PC-9 (cell line): ENCODE results near the gene GABRG3.

Source experiments
- EZH2 ChIP-seq: fragments of 200-600 bp; sonication (generic); IDR thresholded peaks from 2 replicates; pipeline ENCODE4 v1.8.0; 2017; ENCODE audit warnings: antibody characterized with exemption, low read depth
- TF ChIP-seq, protein P1 (sequence below): fragments of 200-600 bp; sonication (generic); conservative IDR thresholded peaks from 2 replicates; pipeline ENCODE4 v1.6.1; 2017; ENCODE audit warnings: mixed run types, antibody characterized with exemption, mild to moderate bottlenecking, moderate library complexity

- no peak for TF ChIP-seq EZH2
- TF ChIP-seq, protein P1, sequence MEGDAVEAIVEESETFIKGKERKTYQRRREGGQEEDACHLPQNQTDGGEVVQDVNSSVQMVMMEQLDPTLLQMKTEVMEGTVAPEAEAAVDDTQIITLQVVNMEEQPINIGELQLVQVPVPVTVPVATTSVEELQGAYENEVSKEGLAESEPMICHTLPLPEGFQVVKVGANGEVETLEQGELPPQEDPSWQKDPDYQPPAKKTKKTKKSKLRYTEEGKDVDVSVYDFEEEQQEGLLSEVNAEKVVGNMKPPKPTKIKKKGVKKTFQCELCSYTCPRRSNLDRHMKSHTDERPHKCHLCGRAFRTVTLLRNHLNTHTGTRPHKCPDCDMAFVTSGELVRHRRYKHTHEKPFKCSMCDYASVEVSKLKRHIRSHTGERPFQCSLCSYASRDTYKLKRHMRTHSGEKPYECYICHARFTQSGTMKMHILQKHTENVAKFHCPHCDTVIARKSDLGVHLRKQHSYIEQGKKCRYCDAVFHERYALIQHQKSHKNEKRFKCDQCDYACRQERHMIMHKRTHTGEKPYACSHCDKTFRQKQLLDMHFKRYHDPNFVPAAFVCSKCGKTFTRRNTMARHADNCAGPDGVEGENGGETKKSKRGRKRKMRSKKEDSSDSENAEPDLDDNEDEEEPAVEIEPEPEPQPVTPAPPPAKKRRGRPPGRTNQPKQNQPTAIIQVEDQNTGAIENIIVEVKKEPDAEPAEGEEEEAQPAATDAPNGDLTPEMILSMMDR, result no peak
These were observed 118.2 kb downstream of the GABRG3 start for GRCh38 chr15:27089233-27089586.
